Kidney glomerular epithelial cell (primary cell): ENCODE measurements around the gene LRRC3.
"Not testable (repeated sequence)": the region's sequence is repeated elsewhere in the genome, so short reads cannot be mapped to it uniquely, and the experiment has no call there.

ENCODE experiments used
- DNase-seq: peaks from one replicate; lab custom pipeline; 2025; lab: John Stamatoyannopoulos, UW

The LRRC3 gene

GRCh38 chr21:44454747-44455523 is at the start of gene LRRC3:
TSS of gene LRRC3 (plus strand) at chr21:44455510. CDS start at chr21:44456645, 1,135 bp downstream.
- peak; percentile 11 for DNase-seq

- peak; percentile 34 for DNase-seq
Observed at GRCh38 chr21:44405948-44406872, 49.1 kb upstream of the LRRC3 start.

GRCh38 chr21:44406953-44407352 is 48.4 kb upstream of the LRRC3 start:
- DNase-seq: no peak

- DNase-seq: no peak
Observed at GRCh38 chr21:44407493-44407892, 47.8 kb upstream of the LRRC3 start.

GRCh38 chr21:44408226-44408625 is 47.1 kb upstream of the LRRC3 start:
- no peak for DNase-seq

- no peak for DNase-seq
Observed at GRCh38 chr21:44413566-44414290, 41.6 kb upstream of the LRRC3 start.

- DNase-seq: no peak
Observed at GRCh38 chr21:44414291-44415072, 40.8 kb upstream of the LRRC3 start.

- DNase-seq: no peak
Observed at GRCh38 chr21:44415073-44416025, 40.0 kb upstream of the LRRC3 start.

GRCh38 chr21:44416193-44416592 is 39.1 kb upstream of the LRRC3 start:
- no peak for DNase-seq

- not testable (repeated sequence) for DNase-seq
Observed at GRCh38 chr21:44417621-44418107, 37.6 kb upstream of the LRRC3 start.

- no peak for DNase-seq
Observed at GRCh38 chr21:44418108-44418875, 37.0 kb upstream of the LRRC3 start.

- DNase-seq: no peak
Observed at GRCh38 chr21:44418876-44419230, 36.5 kb upstream of the LRRC3 start.

- DNase-seq: no peak
Observed at GRCh38 chr21:44419679-44420078, 35.6 kb upstream of the LRRC3 start.

GRCh38 chr21:44420416-44421205 is 34.7 kb upstream of the LRRC3 start:
- no peak for DNase-seq

- no peak for DNase-seq
Observed at GRCh38 chr21:44421901-44422840, 33.1 kb upstream of the LRRC3 start.

GRCh38 chr21:44423312-44423821 is 31.9 kb upstream of the LRRC3 start:
- no peak for DNase-seq

- no peak for DNase-seq
Observed at GRCh38 chr21:44423941-44424607, 31.2 kb upstream of the LRRC3 start.
